ENCODE measurements around the gene CCDC137. TPM values are rescaled to one million over a fixed set of nuclear protein-coding genes. Genes with fewer than 3 reads are reported as not detected.
"Not testable (repeated sequence)": the region's sequence is repeated elsewhere in the genome, so short reads cannot be mapped to it uniquely, and the experiment has no call there.

The CCDC137 gene
- total RNA-seq, 1 donor from 2014 or later: 5.6 TPM

DNA sequence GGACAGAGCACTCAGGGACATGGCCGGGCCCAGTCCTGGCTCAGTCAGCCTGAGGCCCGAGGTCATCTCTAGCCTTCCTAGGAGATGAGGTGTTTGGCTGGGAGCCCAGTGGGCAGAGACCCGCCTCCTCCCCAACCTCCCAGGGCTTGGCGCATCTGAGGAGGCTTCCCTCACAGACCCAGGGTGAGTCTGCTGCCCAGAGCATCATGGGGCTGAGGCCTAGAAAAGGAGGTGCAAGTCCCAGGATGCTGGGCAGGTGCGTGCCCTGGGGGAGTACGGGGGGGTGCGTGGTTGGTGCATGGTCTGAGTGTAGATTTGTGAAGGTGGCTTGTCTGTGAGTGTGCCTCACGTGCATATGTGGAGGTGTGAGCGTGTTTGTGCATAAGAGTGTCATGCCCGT lies 14.8 kb upstream of the CCDC137 start:
- no peak for DNase-seq

- peak; percentile 16 for DNase-seq
Measured at GRCh38 chr17:81652906-81653771, 13.4 kb upstream of the CCDC137 start.

GRCh38 chr17:81655378-81656117 lies 11.0 kb upstream of the CCDC137 start:
- no peak for DNase-seq

DNA sequence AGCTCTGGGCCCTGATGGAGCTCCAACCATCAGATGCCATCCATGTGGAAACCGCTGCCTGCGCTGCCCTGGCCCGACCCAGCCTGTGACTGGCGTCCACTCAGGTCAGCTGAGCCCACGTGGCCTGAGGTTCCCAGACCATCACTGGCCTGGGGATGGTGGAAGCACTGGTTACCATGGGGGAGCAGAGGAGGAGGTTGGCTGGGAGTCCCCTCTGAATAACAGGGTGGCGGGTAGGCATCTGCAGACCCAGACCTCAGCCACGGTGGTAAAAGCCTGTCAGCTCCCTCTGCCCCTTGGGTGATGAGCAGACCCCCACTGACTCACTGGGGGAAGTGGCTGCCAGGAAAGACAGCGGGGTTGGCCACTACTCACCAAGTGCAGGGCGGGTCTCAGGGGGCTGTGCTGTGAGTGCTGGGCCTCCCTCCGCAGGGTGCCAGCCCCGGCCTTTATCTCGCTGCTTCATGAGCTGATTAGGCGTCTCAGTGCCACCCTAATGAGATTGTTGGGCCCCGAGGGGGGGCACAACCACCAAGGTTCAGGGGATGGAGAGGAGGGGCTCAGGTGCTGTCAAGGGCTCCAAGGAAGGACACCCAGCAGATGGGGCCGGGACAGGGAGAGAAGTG lies 10.3 kb upstream of the CCDC137 start, which contains the start of gene PDE6G:
TSS of gene PDE6G (minus strand) at position 425 of the 626 bp plus-strand sequence. CDS start 3,237 bp downstream, outside the sequence.
- no peak for DNase-seq

DNA sequence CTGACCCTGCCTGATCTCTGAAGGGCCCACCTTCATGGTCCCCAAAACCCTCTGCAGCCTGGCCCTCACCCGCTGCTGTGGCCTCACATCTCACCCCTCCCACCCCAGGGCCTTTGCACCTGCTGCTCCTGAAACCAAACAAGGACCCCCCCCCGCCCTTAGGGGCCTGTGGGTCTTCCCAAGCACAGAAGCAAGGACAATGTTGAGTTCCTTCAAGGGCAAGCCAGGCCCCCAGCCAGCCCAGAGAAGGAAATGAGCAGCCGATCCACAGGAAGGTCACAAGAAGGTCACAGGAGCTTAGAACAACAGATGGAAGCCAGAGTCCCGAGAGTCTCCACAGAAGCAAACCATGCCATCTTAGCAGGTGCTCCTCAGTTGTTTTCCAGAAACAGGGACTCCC lies 9.7 kb upstream of the CCDC137 start:
- DNase-seq: no peak

DNA sequence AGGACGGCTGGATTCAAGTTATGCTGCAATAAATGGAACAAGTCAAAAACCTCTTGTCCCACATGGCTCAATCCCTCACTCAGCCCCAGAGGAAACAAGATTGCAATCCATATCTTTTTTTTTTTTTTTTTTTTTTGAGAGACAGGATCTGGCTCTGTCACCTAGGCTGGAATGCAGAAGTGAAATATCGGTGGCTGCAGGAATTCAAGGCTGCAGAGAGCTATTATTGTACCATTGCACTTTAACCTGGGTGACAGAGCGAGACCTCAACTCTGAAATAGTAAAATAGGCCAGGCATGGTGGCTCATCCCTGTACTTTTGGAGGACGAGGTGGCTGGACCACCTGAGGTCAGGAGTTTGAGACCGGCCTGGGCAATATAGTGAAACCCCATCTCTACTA lies 7.5 kb upstream of the CCDC137 start:
- no peak for DNase-seq

- no peak for DNase-seq
Measured at GRCh38 chr17:81660441-81660840, 6.1 kb upstream of the CCDC137 start.

DNA sequence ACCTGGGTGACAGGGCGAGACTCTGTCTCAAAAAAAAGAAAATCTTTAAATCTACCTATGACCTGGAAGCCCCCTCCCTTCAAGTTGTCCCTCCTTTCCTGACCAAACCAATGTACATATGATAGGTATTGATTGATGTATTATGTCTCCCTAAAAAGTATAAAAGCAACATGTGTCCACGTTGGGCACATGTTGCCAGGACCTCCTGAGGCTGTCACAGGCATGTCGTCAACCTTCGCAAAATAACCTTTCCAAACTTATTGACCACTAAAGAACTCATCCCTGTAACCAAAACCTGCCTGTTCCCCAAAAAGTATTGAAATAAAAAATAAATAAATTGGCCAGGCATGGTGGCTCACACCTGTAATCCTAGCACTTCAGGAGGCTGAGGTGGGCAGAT lies 4.5 kb upstream of the CCDC137 start:
- DNase-seq: no peak

DNA sequence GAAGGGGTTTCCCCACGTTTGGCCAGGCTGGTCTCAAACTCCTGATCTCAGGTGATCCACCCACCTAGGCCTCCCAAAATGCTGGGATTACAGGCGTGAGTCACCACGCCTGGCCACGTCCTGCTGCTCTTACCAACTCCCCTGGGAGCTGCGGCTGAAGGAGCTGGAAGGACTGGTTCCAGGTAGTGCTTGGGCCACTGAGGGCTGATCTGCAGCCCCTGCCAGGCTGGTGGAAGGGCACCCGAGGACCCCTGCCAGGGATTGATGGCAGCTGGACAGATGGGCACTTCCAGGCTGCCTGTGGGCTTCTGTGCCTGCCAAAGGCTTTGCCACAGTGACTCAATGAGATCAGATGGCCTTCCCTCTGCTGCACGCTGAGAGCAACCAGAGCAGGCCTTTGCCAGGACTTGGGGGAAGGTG lies 2.5 kb upstream of the CCDC137 start:
- DNase-seq: no peak

DNA sequence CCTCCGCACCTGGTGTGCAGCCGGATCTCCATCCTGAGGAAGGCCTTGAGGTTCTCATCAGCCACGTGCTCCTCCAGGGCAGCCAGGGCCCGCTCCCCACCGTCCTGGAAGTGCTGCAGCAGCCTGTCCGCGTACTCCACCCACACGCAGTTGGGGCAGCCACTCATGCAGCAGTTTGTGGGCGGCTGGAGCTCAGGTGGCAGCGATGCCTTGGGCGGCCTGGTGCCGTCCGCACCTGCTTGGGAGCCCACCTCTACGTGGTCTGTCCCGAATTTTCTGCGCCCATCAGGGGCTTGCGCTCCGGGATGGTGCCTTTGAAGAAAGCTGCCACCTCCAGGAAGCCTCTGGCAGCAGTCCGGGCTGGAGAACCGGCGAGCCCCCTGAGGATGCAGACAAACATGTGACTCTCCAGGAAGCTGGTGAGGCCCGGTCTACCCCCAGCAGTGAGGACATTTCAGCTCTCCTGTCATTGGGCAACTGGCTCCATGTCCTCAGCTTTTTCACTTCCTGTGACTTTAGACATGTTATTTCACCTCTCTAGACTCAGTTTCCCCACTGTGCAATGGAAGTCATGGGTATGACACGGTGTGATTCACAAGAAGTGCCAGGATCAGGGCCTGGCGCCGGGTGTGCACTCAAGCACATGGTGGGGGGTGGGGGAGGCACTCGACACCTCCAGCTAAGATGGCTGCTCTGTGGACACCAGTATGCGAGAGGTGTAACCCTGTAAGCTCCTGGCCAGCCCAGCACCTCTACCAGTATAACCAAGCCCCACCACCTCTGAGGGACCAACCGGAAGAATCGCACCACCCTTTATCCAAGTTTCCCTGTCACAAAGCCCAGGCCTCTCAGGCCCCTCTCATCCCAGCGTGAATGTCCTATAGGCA lies 1.1 kb upstream of the CCDC137 start:
- DNase-seq: no peak

DNA sequence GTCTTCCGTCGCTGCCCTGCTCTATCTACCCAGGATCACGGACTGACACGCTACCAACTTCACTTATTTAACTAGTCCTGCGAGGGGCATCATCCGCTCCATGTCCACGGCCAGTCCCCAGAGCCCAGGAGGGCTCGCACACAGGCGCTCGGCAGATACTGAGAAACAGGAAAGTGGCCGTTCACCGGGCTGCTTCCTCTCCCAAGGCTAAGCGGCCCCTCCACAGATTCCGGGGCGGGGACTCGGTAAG lies 520 bp upstream of the CCDC137 start:
- no peak for DNase-seq

DNA sequence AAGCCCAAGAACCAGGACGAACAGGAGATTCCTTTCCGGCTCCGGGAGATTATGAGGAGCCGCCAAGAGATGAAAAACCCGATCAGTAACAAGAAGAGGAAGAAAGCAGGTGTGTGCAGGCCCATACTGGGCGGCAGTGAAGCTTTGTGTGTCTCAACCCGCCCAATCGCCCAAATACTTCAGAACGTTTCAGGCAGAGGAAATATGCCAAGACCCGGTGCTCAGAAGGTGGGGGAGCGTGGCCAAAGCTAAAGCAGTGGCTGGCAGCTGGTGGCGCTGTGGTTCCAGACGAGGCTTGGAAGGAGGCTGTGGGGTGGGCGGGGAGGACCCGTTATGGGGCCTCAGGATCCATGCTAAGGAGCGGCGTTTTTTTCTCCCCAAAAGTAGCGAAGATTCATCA lies 1.2 kb downstream of the CCDC137 start:
- no peak for DNase-seq

DNA sequence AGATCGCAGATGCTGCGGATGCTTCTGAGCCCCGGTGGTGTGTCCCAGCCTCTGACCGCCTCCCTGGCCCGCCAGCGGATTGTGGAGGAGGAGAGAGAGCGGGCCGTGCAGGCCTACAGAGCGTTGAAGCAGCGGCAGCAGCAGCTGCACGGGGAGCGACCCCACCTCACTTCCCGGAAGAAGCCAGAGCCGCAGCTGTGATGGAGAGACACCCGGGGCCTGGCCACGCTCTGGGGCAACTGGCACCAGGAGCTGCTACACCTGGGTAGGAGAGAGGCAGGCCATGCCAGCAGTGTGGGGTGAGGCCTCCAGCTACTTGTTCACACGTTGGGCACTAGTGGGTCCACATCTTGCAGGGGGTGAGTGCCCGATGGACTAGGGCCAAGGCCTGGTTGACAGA lies 6.0 kb downstream of the CCDC137 start:
- DNase-seq: no peak

GRCh38 chr17:81672954-81673353 lies 6.4 kb downstream of the CCDC137 start:
- no peak for DNase-seq

DNA sequence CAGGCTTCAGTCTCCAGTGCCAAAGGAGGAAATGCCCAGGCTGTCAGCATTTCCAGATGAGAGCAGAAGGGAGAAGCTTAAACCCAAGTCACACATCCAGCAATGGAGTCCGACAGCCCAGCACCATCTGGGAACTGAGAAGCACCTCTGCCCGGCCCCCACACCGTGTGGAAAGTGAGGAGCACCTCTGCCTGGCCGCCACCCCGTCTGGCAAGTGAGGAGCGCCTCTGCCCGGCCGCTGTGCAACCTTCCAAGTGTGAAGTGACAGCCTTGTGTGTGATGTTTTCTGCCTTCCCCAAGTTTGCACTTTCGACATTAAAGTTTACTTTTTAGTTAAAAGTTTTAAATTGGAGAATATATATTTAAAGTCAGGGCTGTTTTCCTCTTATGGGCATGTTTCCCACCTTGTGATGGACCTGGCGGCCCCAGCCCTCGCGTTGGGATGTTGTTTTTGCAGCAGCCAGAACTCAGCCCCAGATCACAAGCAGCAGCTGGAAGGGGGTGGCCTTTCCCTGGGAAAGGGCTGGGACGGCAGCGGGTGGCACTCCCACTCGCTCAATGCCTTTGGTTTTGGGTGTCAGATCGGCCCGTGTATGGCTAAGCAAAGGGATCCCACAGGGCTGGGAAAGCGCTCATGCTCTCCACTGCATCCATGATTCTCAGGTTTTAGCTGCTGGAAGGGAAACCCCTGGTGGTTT lies 7.2 kb downstream of the CCDC137 start:
- no peak for DNase-seq

- DNase-seq: not testable (repeated sequence)
Measured at GRCh38 chr17:81675515-81676221, 9.1 kb downstream of the CCDC137 start.

DNA sequence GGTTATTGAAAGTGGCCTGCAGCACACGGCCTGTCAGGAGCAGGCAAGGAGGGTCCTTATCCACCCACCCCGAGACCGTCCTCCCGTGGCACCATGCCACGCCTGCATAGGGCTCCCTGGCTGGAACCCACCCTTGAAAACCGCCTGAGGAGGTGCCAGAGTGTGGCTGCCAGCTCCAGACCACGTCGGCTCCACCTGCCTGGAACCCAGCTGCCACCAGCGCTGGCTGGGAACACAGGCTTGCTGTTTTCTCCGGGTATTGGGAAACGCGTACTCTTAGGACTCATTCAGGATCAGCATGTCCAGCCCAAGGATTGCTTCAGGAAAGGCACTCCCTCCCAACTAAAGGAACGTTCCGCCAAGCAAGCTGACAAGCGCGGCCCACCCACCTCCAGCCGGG lies 10.4 kb downstream of the CCDC137 start:
- no peak for DNase-seq

- DNase-seq: no peak
Measured at GRCh38 chr17:81680150-81680549, 13.6 kb downstream of the CCDC137 start.

DNA sequence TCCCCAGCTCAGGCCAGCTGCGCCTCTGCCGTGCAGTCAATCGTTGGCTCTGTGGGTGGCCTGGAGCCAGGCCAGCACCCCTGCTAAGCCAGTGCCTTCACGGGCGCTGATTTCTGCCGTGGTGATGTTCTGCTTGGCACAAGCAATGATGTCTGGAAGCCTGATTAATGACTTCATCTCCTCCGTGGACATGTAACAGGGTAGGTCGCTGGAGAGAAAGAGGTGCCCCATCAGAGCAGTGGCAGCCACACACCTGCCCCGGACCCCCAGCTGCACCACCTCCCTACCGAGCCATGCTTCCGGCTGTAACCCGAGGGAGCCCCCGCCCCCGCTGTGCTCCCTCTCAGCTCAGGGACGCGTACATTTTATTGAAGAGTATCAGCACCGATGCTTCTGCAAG lies 15.1 kb downstream of the CCDC137 start:
- DNase-seq: no peak

GRCh38 chr17:81682565-81683207 lies 16.1 kb downstream of the CCDC137 start:
- no peak for DNase-seq

GRCh38 chr17:81683208-81683583 lies 16.7 kb downstream of the CCDC137 start:
- peak; percentile 28 for DNase-seq
